ENCODE measurements around the gene RAF1. TPM values are rescaled to one million over a fixed set of nuclear protein-coding genes. Genes with fewer than 3 reads are reported as not detected.

Gene RAF1
- total and polyA plus RNA-seq, 2 experiments from 2014 or later, result 39.5 to 123 TPM

- no peak for TF ChIP-seq ZNF462 (CRISPR knock-in tag; IDR thresholded peaks at IDR 0.05)
- no peak for TF ChIP-seq CREB1 (CRISPR knock-in tag; IDR thresholded peaks at IDR 0.05; ENCODE audit: low read depth)
- TF ChIP-seq ZNF114 (CRISPR knock-in tag; IDR thresholded peaks at IDR 0.05), result no peak
Measured at GRCh38 chr3:12681943-12682390, 18.1 kb upstream of the RAF1 start (continued).

- Histone ChIP-seq H3F3A (replicated peaks; ENCODE audit: low read depth) (no peaks in the 10 kb centered on the region), H3K79me2 (replicated peaks; ENCODE audit: insufficient read depth) (no peaks in the 10 kb centered on the region), H3K4me3 (no peak overlapping the region), H3K4me1 (ENCODE audit: insufficient read depth) (no peaks in the 10 kb centered on the region), H3K4me2 (no peak overlapping the region), H3K36me3 (ENCODE audit: insufficient read depth) (no peaks in the 10 kb centered on the region), H2AFZ (no peak overlapping the region), H3K27ac (ENCODE audit: low read depth) (no peak overlapping the region), H4K20me1 (replicated peaks; ENCODE audit: insufficient read depth) (no peaks in the 10 kb centered on the region), H3K27me3 (ENCODE audit: insufficient read depth) (no peaks in the 10 kb centered on the region), H3K9me2 (ENCODE audit: insufficient read depth) (no peaks in the 10 kb centered on the region)
- Mint-ChIP-seq H3K27me3 (ENCODE audit: insufficient read depth, low read depth, poor library complexity) (no peaks in the 10 kb centered on the region), H3K36me3 (ENCODE audit: low read depth) (no peaks in the 10 kb centered on the region), H3K4me1 (peaks cover 9% of the 10 kb centered on the region), H3K4me3 (no peak overlapping the region), H3K9me3 (no peaks in the 10 kb centered on the region), H3K27ac (no peak overlapping the region)
- no peak for DNase-seq (ENCODE audit: low spot score)
- ATAC-seq, result no peak
- TF ChIP-seq ZNF462 (CRISPR knock-in tag; IDR thresholded peaks at IDR 0.05), result no peak
- TF ChIP-seq, protein P1, sequence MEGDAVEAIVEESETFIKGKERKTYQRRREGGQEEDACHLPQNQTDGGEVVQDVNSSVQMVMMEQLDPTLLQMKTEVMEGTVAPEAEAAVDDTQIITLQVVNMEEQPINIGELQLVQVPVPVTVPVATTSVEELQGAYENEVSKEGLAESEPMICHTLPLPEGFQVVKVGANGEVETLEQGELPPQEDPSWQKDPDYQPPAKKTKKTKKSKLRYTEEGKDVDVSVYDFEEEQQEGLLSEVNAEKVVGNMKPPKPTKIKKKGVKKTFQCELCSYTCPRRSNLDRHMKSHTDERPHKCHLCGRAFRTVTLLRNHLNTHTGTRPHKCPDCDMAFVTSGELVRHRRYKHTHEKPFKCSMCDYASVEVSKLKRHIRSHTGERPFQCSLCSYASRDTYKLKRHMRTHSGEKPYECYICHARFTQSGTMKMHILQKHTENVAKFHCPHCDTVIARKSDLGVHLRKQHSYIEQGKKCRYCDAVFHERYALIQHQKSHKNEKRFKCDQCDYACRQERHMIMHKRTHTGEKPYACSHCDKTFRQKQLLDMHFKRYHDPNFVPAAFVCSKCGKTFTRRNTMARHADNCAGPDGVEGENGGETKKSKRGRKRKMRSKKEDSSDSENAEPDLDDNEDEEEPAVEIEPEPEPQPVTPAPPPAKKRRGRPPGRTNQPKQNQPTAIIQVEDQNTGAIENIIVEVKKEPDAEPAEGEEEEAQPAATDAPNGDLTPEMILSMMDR (conservative IDR thresholded peaks at IDR 0.05; ENCODE audit: low read depth in 2 of 2), result 0 out of 4 replicates have a peak, but pooled peaks of 1 of the 2 experiments have one; percentile 7
Measured at GRCh38 chr3:12681089-12681942, 17.4 kb upstream of the RAF1 start.
